ENCODE results near the gene FOXF2.

The FOXF2 gene

DNA sequence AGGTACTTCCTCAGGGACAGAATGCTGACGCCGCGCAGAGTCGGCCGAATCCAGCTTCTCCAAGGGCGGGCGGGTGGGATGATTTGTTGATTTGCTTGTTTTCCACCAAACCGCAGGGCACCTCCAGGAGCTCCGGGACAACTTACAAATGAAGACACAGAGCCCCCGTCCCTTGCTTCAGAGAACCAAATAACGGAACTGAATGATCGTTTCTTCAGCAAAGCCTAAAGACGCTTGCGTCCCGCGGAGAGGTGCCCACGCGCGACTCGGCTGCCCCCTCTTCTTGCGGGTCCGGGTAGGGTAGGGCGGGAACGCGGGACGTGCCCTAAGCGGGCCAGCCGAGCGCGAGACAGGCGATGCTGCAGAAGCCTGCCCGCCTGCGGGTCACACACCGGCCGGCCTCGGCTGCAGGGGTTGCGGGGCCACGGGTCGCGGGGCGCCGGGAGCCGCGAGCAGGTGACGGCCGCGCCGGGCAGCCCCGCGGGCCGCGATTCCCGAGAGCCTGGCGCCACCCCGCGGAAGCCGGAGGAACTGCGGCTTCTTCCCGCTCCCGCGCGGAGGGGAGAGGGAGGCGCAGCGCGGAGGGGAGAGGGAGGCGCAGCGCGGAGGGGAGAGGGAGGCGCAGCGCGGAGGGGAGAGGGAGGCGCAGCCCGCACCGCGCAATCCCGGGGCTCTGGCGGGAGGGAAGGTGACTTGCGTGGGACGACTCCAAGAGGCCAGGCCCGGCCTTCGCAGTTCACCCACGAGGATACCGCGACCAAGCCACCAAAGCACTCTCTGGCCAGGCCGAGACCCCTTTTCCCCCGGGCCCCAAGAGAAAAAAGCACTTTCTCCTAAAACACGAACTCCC is 7.7 kb upstream of the FOXF2 start:
- no peak for DNase-seq (ENCODE audit: low read depth)
- TF ChIP-seq, protein P1, sequence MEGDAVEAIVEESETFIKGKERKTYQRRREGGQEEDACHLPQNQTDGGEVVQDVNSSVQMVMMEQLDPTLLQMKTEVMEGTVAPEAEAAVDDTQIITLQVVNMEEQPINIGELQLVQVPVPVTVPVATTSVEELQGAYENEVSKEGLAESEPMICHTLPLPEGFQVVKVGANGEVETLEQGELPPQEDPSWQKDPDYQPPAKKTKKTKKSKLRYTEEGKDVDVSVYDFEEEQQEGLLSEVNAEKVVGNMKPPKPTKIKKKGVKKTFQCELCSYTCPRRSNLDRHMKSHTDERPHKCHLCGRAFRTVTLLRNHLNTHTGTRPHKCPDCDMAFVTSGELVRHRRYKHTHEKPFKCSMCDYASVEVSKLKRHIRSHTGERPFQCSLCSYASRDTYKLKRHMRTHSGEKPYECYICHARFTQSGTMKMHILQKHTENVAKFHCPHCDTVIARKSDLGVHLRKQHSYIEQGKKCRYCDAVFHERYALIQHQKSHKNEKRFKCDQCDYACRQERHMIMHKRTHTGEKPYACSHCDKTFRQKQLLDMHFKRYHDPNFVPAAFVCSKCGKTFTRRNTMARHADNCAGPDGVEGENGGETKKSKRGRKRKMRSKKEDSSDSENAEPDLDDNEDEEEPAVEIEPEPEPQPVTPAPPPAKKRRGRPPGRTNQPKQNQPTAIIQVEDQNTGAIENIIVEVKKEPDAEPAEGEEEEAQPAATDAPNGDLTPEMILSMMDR (conservative IDR thresholded peaks at IDR 0.05; ENCODE audit: control insufficient read depth, insufficient read depth, low read depth, low read length) = peak; percentile 43
- H3K4me3 ChIP-seq (ENCODE audit: control insufficient read depth, low read depth, low read length) = no peak overlapping the region

DNA sequence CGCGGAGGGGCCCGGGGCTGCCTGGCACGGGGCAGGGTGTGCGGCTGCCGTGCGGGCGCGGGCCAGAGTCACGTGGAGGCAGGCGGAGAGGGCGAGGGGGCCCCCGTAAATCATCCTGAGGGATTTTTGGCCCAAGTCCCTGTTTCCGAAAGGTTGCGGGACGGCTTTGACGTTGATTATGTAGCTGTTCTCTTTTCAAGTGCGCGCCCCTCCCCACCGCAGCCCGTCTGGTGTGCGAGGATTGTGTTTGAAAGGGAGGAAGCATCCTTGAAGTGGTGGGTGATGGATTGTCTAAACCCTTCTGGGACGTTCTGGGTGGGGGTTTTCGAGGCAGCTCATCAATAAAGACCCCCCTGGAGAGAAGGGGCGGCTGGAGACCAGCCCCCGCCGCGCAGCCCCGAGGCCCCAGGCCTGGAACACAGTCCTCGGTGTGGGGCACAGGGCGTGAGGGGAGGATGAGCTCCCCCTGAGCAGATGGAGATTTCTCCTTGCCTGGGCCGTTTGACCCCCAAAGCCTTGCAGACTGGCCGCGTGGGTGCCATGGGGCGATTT is 7.0 kb upstream of the FOXF2 start:
- TF ChIP-seq, protein P1 (conservative IDR thresholded peaks at IDR 0.05; ENCODE audit: control insufficient read depth, insufficient read depth, low read depth, low read length) = no peak
- H3K4me3 ChIP-seq (ENCODE audit: control insufficient read depth, low read depth, low read length) = no peak overlapping the region
- DNase-seq (ENCODE audit: low read depth) = no peak

DNA sequence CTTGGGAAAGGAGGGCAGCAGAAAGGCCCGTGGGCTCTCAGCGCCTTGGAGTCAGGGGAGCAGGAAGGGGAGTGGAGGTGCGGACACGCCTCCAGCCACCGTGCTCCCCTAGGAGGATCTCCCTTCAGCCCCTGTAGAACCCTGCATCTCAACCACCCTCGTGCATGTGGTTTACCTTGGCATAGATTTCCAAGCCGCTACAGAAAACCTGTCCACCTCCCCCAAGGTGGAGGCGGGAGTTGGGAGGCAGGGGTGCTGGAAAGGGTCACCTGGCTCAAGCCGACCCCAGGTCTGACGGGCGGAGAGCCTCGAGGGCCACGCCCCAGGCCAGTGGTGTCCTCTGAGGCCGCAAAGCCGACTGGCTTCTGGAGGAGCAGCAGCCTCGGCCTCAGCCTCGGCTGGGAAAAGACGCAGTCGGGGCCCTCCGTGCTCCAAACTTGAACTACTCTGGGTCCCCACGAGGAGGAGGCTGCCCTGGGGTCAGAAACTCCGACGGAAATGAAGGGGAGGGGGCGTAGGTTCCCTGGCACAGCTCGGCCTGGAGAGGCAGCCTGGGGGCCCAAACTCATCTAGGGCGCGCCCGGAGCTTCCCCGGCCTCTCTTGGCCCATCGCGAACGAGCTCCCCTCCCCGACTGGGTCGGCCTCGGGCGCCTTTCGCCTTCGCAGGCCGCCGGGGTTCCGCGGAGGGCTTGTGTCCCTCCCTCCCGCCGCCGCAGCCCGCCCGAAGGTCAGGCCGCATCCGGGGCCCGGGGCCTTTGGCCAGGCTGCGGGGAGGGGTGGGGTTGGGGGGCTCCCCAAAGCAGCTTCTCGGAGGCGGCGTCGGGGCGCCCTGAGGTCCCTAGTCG is 6.3 kb upstream of the FOXF2 start:
- TF ChIP-seq, protein P1 (conservative IDR thresholded peaks at IDR 0.05; ENCODE audit: control insufficient read depth, insufficient read depth, low read depth, low read length) = no peak
- no peak overlapping the region for H3K4me3 ChIP-seq (ENCODE audit: control insufficient read depth, low read depth, low read length)
- DNase-seq (ENCODE audit: low read depth) = no peak

DNA sequence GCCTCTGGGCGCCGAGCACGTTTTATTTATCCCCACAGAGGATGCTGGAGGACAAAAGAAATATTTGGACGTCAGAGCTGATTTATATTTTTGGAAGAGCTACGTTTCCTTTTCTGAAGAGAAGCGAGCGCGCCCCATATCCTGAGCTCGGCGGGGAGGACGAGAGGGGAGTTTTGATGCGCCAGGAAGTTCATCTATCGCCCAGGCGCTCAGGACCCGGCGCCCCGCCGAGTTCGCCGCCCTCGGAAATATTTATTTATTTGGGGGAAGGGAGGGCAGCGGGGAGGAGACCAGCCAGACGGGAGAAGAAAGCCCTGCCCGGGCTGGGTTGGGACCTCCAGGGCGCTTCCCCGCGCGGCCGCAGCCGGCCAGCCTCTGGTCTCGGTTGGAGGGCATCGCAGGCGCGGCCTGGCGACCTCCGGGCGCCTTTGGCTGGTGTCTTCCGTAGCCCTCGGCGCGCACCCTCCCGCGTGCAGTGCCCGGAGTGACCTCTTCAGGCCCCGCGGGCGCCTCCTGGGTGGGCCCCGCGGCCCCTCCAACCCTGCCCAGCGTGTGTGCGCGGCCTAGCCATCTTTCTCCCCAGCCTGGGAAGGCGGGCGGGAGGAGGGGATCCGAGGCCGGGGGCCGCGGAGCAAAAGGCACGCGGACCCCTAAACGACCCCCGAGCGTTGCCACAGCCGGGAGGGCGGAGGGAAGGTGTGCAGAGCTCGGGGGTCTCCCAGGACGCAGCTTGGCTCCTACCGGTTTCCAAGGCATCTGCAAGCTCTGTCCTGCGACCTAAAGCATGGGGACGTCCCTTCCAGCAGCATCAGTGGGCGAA is 5.4 kb upstream of the FOXF2 start:
- DNase-seq (ENCODE audit: low read depth) = no peak
- TF ChIP-seq, protein P1 (conservative IDR thresholded peaks at IDR 0.05; ENCODE audit: control insufficient read depth, insufficient read depth, low read depth, low read length) = no peak
- H3K4me3 ChIP-seq (ENCODE audit: control insufficient read depth, low read depth, low read length) = no peak overlapping the region

DNA sequence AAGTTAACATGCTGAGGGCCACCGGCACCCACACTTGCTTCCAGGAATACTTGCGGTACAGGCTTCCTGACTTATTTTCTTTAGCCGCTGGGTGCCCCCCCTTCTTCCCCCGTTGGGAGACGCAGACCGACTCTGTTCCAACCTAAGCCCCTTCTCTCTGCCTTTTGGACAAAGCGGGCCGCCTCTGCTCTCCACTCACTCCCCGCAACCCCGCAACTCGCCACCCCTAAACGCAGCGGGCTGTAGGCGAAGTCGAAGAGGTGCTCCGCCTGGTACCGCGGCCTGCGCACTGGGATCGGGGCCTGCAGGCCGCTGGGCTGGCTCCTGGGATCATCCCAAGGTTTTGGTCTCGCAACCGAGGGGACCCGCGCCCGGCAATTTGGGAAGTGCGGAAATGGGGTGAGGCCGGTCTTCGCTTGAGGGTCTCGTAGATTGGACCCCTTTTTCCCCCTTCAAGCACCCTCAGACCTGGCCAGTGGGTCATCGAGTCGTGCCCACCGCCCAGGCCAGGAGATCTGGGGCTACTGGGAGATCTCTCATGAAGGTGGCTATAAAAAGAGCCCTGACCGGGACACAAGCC is 4.7 kb upstream of the FOXF2 start:
- DNase-seq (ENCODE audit: low read depth) = no peak
- H3K4me3 ChIP-seq (ENCODE audit: control insufficient read depth, low read depth, low read length) = no peak overlapping the region
- TF ChIP-seq, protein P1 (conservative IDR thresholded peaks at IDR 0.05; ENCODE audit: control insufficient read depth, insufficient read depth, low read depth, low read length) = no peak
